ENCODE data around the gene MTCP1. TPM values are rescaled to one million over a fixed set of nuclear protein-coding genes. Genes with fewer than 3 reads are reported as not detected.
A peak's percentile ranks its signal among the peaks of the same experiment; 100 is the strongest.

The MTCP1 gene
- total and polyA plus RNA-seq, 2 experiments from 2014 or later, result 0.83 to 17.7 TPM

DNA sequence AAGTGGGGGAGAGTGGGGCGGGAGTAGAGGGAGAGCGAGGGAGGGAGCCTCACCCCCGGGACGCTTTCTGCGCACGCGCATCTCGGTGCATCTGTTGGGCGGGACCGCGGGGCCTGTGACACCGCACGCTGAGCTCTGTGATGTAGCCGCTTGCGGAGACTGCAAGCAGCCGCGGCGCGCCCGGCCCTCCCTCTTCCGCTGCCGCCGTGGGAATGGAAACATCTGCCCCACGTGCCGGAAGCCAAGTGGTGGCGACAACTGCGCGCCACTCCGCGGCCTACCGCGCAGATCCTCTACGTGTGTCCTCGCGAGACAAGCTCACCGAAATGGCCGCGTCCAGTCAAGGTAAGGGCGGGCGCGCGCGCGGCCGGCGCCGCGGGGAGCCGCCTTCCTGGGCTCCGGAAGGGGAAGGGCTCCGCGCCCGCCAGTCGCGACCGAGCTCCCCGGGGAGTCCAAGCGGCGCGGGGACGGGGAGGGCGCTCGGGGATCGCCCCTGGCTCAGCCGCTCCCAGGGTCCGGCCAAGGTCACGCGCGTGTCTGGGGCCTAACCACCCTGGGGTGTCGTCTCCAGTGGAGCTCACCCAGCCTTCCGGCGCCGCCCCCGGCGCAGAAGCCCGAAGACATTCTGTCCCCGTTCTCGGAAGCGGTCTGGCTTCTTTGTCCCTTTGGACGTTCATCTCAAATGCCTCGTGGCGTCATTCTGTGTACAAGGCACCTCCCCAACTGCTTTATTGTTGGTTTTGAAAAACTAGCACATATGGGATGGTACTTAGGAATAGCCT lies 44.0 kb downstream of the MTCP1 start, which contains the start of gene FUNDC2:
Gene FUNDC2, plus strand, starts transcription at position 118 of the 782 bp plus-strand sequence. Its CDS starts 95 bp downstream, at position 213.
- Mint-ChIP-seq H3K9me3 (no peaks in the 10 kb centered on the region; the same call in 2 of the 3 replicates), H3K4me3 (peak within 1 kb of the TSS; percentile 82), H3K4me1 (peaks cover 14% of the 10 kb centered on the region; the same call in 2 of the 3 replicates), H3K36me3 (ENCODE audit: low read depth) (no peaks in the 10 kb centered on the region), H3K27me3 (ENCODE audit: insufficient read depth, low read depth, poor library complexity) (peaks cover 7% of the 10 kb centered on the region), H3K27ac (peak within 1 kb of the TSS; percentile 93)
- TF ChIP-seq EZH2 (IDR thresholded peaks at IDR 0.05; ENCODE audit: low read depth, unreplicated experiment), result no peak
- TF ChIP-seq, protein P1, sequence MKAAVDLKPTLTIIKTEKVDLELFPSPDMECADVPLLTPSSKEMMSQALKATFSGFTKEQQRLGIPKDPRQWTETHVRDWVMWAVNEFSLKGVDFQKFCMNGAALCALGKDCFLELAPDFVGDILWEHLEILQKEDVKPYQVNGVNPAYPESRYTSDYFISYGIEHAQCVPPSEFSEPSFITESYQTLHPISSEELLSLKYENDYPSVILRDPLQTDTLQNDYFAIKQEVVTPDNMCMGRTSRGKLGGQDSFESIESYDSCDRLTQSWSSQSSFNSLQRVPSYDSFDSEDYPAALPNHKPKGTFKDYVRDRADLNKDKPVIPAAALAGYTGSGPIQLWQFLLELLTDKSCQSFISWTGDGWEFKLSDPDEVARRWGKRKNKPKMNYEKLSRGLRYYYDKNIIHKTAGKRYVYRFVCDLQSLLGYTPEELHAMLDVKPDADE (IDR thresholded peaks at IDR 0.05), result no peak
- TF ChIP-seq ZNF331 (CRISPR knock-in tag; IDR thresholded peaks at IDR 0.05; ENCODE audit: low read depth), result no peak
- peak; percentile 79 for TF ChIP-seq CREB1 (CRISPR knock-in tag; IDR thresholded peaks at IDR 0.05; ENCODE audit: low read depth)
- 0 out of 2 replicates have a peak, but pooled peaks have one; percentile 16 for TF ChIP-seq POLR2AphosphoS5 (IDR thresholded peaks at IDR 0.05; ENCODE audit: low read depth)
- peaks cover 43% of the 10 kb centered on the region for H3K79me2 ChIP-seq (replicated peaks; ENCODE audit: insufficient read depth)
- no peaks in the 10 kb centered on the region for H4K20me1 ChIP-seq (replicated peaks; ENCODE audit: insufficient read depth)
- peak within 1 kb of the TSS; percentile 69 for H2AFZ ChIP-seq
- H3K4me1 ChIP-seq (ENCODE audit: insufficient read depth), result 0 out of 2 replicates have a peak, but pooled peaks cover 4% of the 10 kb centered on the region
- H3F3A ChIP-seq (replicated peaks; ENCODE audit: low read depth), result no peaks in the 10 kb centered on the region
- DNase-seq (ENCODE audit: low spot score) (peak; percentile 84), ATAC-seq (peak; percentile 87)
- H3K27ac ChIP-seq (ENCODE audit: low read depth), result peak within 1 kb of the TSS; percentile 72
- no peaks in the 10 kb centered on the region for H3K27me3 ChIP-seq (ENCODE audit: insufficient read depth)
- H3K9me2 ChIP-seq (ENCODE audit: insufficient read depth), result no peaks in the 10 kb centered on the region
- H3K36me3 ChIP-seq (ENCODE audit: insufficient read depth), result no peaks in the 10 kb centered on the region
- peak within 1 kb of the TSS; percentile 82 for H3K4me2 ChIP-seq
- peak within 1 kb of the TSS; percentile 84 for H3K4me3 ChIP-seq

DNA sequence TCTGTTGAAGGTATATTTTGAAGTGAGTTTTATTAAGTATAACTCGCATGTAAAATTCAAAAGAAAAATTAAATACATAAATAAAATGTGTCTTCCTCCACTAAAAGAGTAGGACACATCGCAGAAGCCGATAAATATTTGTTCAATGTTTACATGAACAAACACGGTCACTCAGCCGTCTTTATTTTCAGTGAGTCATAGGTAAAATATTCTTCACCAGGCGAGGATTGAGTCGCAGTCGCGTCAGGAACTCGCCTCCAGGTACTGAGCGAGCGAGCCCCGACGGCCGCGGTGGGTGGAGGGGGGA lies 44.6 kb downstream of the MTCP1 start:
- Histone ChIP-seq H3K36me3 (ENCODE audit: insufficient read depth) (no peaks in the 10 kb centered on the region), H2AFZ (no peak overlapping the region), H3K79me2 (replicated peaks; ENCODE audit: insufficient read depth) (peaks cover 39% of the 10 kb centered on the region), H3K27me3 (ENCODE audit: insufficient read depth) (no peaks in the 10 kb centered on the region), H3K4me3 (peak overlapping the region; percentile 84), H3K9me2 (ENCODE audit: insufficient read depth) (no peaks in the 10 kb centered on the region), H3K4me2 (peak overlapping the region; percentile 66), H3F3A (replicated peaks; ENCODE audit: low read depth) (no peaks in the 10 kb centered on the region), H3K27ac (ENCODE audit: low read depth) (peak overlapping the region; percentile 60; the same call in 1 of the 2 replicates), H4K20me1 (replicated peaks; ENCODE audit: insufficient read depth) (no peaks in the 10 kb centered on the region), H3K4me1 (ENCODE audit: insufficient read depth) (0 out of 2 replicates have a peak, but pooled peaks cover 4% of the 10 kb centered on the region)
- Mint-ChIP-seq H3K9me3 (no peaks in the 10 kb centered on the region; the same call in 2 of the 3 replicates), H3K36me3 (ENCODE audit: low read depth) (no peaks in the 10 kb centered on the region), H3K4me3 (peak overlapping the region; percentile 80), H3K27me3 (ENCODE audit: insufficient read depth, low read depth, poor library complexity) (peaks cover 7% of the 10 kb centered on the region), H3K4me1 (peaks cover 14% of the 10 kb centered on the region; the same call in 2 of the 3 replicates), H3K27ac (peak overlapping the region; percentile 93)
- no peak for TF ChIP-seq POLR2AphosphoS5 (IDR thresholded peaks at IDR 0.05; ENCODE audit: low read depth)
- no peak for TF ChIP-seq CREB1 (CRISPR knock-in tag; IDR thresholded peaks at IDR 0.05; ENCODE audit: low read depth)
- TF ChIP-seq, protein P1 (IDR thresholded peaks at IDR 0.05), result no peak
- TF ChIP-seq, protein P2, sequence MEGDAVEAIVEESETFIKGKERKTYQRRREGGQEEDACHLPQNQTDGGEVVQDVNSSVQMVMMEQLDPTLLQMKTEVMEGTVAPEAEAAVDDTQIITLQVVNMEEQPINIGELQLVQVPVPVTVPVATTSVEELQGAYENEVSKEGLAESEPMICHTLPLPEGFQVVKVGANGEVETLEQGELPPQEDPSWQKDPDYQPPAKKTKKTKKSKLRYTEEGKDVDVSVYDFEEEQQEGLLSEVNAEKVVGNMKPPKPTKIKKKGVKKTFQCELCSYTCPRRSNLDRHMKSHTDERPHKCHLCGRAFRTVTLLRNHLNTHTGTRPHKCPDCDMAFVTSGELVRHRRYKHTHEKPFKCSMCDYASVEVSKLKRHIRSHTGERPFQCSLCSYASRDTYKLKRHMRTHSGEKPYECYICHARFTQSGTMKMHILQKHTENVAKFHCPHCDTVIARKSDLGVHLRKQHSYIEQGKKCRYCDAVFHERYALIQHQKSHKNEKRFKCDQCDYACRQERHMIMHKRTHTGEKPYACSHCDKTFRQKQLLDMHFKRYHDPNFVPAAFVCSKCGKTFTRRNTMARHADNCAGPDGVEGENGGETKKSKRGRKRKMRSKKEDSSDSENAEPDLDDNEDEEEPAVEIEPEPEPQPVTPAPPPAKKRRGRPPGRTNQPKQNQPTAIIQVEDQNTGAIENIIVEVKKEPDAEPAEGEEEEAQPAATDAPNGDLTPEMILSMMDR (conservative IDR thresholded peaks at IDR 0.05; ENCODE audit: low read depth in 2 of 2), result no peak
- no peak for ATAC-seq
- no peak for DNase-seq (ENCODE audit: low spot score)
